Natural killer cell (primary cell): Measurements from ENCODE around the gene SPP1. TPM values are rescaled to one million over a fixed set of nuclear protein-coding genes. Genes with fewer than 3 reads are reported as not detected.

Source experiments
- ATAC-seq, 3 donors: fragments of 150-1000 bp in 2 of 3; fragments of 200-7000 bp in 1 of 3; cut with Tn5 transposase; 1 replicate in 1 of 3; 2 replicates in 2 of 3; pipeline ENCODE4 v1.10.0; 2021; ENCODE audit warnings: mild to moderate bottlenecking in 2 of 3, moderate library complexity in 2 of 3
- DNase-seq, 2 donors: peaks; one replicate each; pipeline versions ENCODE4 v3.0.0 to v3.0.0-alpha.2; 2013 to 2021; ENCODE audit warnings: mixed read lengths in 1 of 2
- H3K27ac ChIP-seq: one replicate; pipeline ENCODE4 v1.5.1; 2013; ENCODE audit warnings: mild to moderate bottlenecking, low read length
- H3K27me3 ChIP-seq: one replicate; pipeline ENCODE4 v1.6.1; 2013; ENCODE audit warnings: low read length; ENCODE audit not compliant: control insufficient read depth, insufficient read depth
- H3K36me3 ChIP-seq: one replicate; pipeline ENCODE4 v1.6.1; 2013; ENCODE audit warnings: low read length; ENCODE audit not compliant: control insufficient read depth, insufficient read depth
- H3K4me1 ChIP-seq: one replicate; pipeline ENCODE4 v1.6.1; 2013; ENCODE audit warnings: low read length; ENCODE audit not compliant: control insufficient read depth, insufficient read depth
- H3K4me3 ChIP-seq: one replicate; pipeline ENCODE4 v1.5.1; 2013; ENCODE audit warnings: low read length
- H3K9me3 ChIP-seq: one replicate; pipeline ENCODE4 v1.6.1; 2013; ENCODE audit warnings: low read length; ENCODE audit not compliant: control insufficient read depth, insufficient read depth
- H3K27ac Mint-ChIP-seq, 2 donors: one replicate each; pipeline ENCODE4 v1.8.0; 2022; ENCODE audit warnings: mild to moderate bottlenecking in 2 of 2, mixed read lengths in 2 of 2, moderate library complexity in 1 of 2
- H3K27me3 Mint-ChIP-seq, 2 donors: one replicate each; pipeline ENCODE4 v1.8.0; 2022; ENCODE audit warnings: low read depth in 2 of 2, mixed read lengths in 2 of 2
- H3K36me3 Mint-ChIP-seq: one replicate; pipeline ENCODE4 v1.8.0; 2022; ENCODE audit warnings: mixed read lengths
- H3K4me1 Mint-ChIP-seq, 2 donors: one replicate each; pipeline ENCODE4 v1.8.0; 2022; ENCODE audit warnings: mixed read lengths in 2 of 2
- H3K4me3 Mint-ChIP-seq: one replicate; pipeline ENCODE4 v1.8.0; 2022; ENCODE audit warnings: mild to moderate bottlenecking, moderate library complexity, mixed read lengths
- H3K9me3 Mint-ChIP-seq, 2 donors: one replicate each; pipeline ENCODE4 v1.8.0; 2022; ENCODE audit warnings: mixed read lengths in 2 of 2
- CTCF ChIP-seq: fragments of 200-600 bp; IDR thresholded peaks from one replicate; pipeline ENCODE4 v1.8.0; 2022; ENCODE audit warnings: antibody characterized with exemption
- WGBS: methylation state at CpG from one replicate; pipeline ENCODE4 v1.1.7; 2013; ENCODE audit warnings: missing lambda C conversion rate; ENCODE audit not compliant: insufficient coverage; 5-methylcytosine and 5-hydroxymethylcytosine counted together
- intact Hi-C: fragments of 100-400 bp; cut with micrococcal nuclease; formaldehyde crosslinking; loops from one replicate; pipeline ENCODE4 v1.14.2; 2022
- total RNA-seq, 4 donors: library from RNA; stranded (reverse); fragments of 120-200 nt in 1 of 4; gene quantifications; one replicate each; pipeline versions ENCODE4 v1.2.3 to v1.2.4, GENCODE V29; 2013 to 2022

Gene SPP1
- total RNA-seq, 3 donors from 2014 or later (not counting 1 experiment from before 2014, with no cell fraction given), result not detected

- Histone ChIP-seq H3K4me1 (no peaks in the 10 kb centered on the region), H3K9me3 (peaks cover 8% of the 10 kb centered on the region), H3K4me3 (no peak overlapping the region), H3K27ac (no peak overlapping the region), H3K27me3 (no peaks in the 10 kb centered on the region), H3K36me3 (peaks cover 2% of the 10 kb centered on the region)
- no peaks in the 10 kb centered on the region for H3K27me3 Mint-ChIP-seq
- no peak for DNase-seq
- H3K4me3 Mint-ChIP-seq, result no peak overlapping the region
- TF ChIP-seq CTCF, result no peak
- H3K27ac Mint-ChIP-seq, result no peak overlapping the region
- H3K4me1 Mint-ChIP-seq, result peaks cover 0 to 4% of the 10 kb centered on the region in 2 donors
- 71% methylated on average over 4 of the region's 4 CpGs for WGBS
- intact Hi-C loops, result no loop called here
- H3K9me3 Mint-ChIP-seq, result peaks cover 5 to 7% of the 10 kb centered on the region in 2 donors
- H3K36me3 Mint-ChIP-seq, result peaks cover 10% of the 10 kb centered on the region
- no peak for ATAC-seq
These were observed 52.4 kb downstream of the SPP1 start for GRCh38 chr4:88027611-88028608.

- intact Hi-C loops, result no loop called here
- H3K27me3 ChIP-seq, result no peaks in the 10 kb centered on the region
- peaks cover 8% of the 10 kb centered on the region for H3K9me3 ChIP-seq
- ATAC-seq, result no peak
- Mint-ChIP-seq H3K4me1 (peaks cover 0 to 4% of the 10 kb centered on the region in 2 donors), H3K4me3 (no peak overlapping the region), H3K27me3 (no peaks in the 10 kb centered on the region), H3K36me3 (peaks cover 10% of the 10 kb centered on the region), H3K27ac (peak overlapping the region in 1 of 2 donors; percentile 39), H3K9me3 (peaks cover 5 to 7% of the 10 kb centered on the region in 2 donors)
- no peak overlapping the region for H3K4me3 ChIP-seq
- H3K36me3 ChIP-seq, result peaks cover 2% of the 10 kb centered on the region
- no peak overlapping the region for H3K27ac ChIP-seq
- WGBS, result 92% methylated on average over 3 of the region's 3 CpGs
- no peaks in the 10 kb centered on the region for H3K4me1 ChIP-seq
- no peak for TF ChIP-seq CTCF
- DNase-seq, result no peak
These were observed 53.4 kb downstream of the SPP1 start for GRCh38 chr4:88028946-88029345.

GRCh38 chr4:88029556-88029955 lies 54.0 kb downstream of the SPP1 start:
- H3K27ac Mint-ChIP-seq, result peak overlapping the region in 1 of 2 donors; percentile 39
- peaks cover 2% of the 10 kb centered on the region for H3K36me3 ChIP-seq
- H3K4me3 ChIP-seq, result no peak overlapping the region
- H3K4me1 Mint-ChIP-seq, result peaks cover 0 to 4% of the 10 kb centered on the region in 2 donors
- no peaks in the 10 kb centered on the region for H3K4me1 ChIP-seq
- no peak for TF ChIP-seq CTCF
- 93% methylated on average over 2 of the region's 3 CpGs for WGBS
- peaks cover 10% of the 10 kb centered on the region for H3K36me3 Mint-ChIP-seq
- no peak for ATAC-seq
- H3K4me3 Mint-ChIP-seq, result no peak overlapping the region
- H3K27me3 ChIP-seq, result no peaks in the 10 kb centered on the region
- H3K27ac ChIP-seq, result no peak overlapping the region
- H3K27me3 Mint-ChIP-seq, result no peaks in the 10 kb centered on the region
- intact Hi-C loops, result no loop called here
- peaks cover 8% of the 10 kb centered on the region for H3K9me3 ChIP-seq
- DNase-seq, result no peak
- peaks cover 5 to 7% of the 10 kb centered on the region in 2 donors for H3K9me3 Mint-ChIP-seq
